Tibial nerve (tissue), 4 donors: ENCODE data around the gene OR56A3. TPM values are rescaled to one million over a fixed set of nuclear protein-coding genes. Genes with fewer than 3 reads are reported as not detected.

Experiments used
- DNase-seq, 2 donors: peaks; one replicate each; pipeline ENCODE4 v3.0.0-alpha.2; 2019; ENCODE audit warnings: low spot score in 2 of 2
- H3K27ac ChIP-seq, 4 donors: fragments of 200-600 bp; sonication (generic) in 3 of 4; one replicate each; pipeline ENCODE4 v1.5.1; 2017 to 2019; ENCODE audit warnings: mild to moderate bottlenecking in 1 of 4
- H3K27me3 ChIP-seq, 2 donors: fragments of 200-600 bp; sonication (generic) in 1 of 2; one replicate each; pipeline versions ENCODE4 v1.5.1 to v1.6.0; 2017 to 2019
- H3K36me3 ChIP-seq, 3 donors: fragments of 200-600 bp; sonication (generic); one replicate each; pipeline ENCODE4 v1.5.1; 2018 to 2019
- H3K4me1 ChIP-seq, 4 donors: fragments of 200-600 bp; sonication (generic) in 3 of 4; one replicate each; pipeline ENCODE4 v1.5.1; 2017 to 2019
- H3K4me3 ChIP-seq, 4 donors: fragments of 200-600 bp; sonication (generic) in 3 of 4; one replicate each; pipeline ENCODE4 v1.5.1; 2017 to 2019; ENCODE audit warnings: mild to moderate bottlenecking in 1 of 4, moderate library complexity in 1 of 4
- H3K9me3 ChIP-seq, 4 donors: fragments of 200-600 bp; sonication (generic) in 3 of 4; one replicate each; pipeline ENCODE4 v1.5.1; 2017 to 2019
- CTCF ChIP-seq, 5 experiments: fragments of 200-600 bp in 3 of 5; fragments of 450-650 bp in 2 of 5; sonication (generic) in 3 of 5; IDR thresholded peaks; one replicate each; pipeline ENCODE4 v1.5.1; 2016 to 2019; ENCODE audit warnings: antibody characterized with exemption in 5 of 5, mild to moderate bottlenecking in 3 of 5, moderate library complexity in 2 of 5
- EP300 ChIP-seq, 2 donors: sonication (generic); formaldehyde crosslinking; IDR thresholded peaks; one replicate each; pipeline ENCODE4 v1.6.1; 2017; ENCODE audit warnings: antibody characterized with exemption in 2 of 2, mild to moderate bottlenecking in 1 of 2
- POLR2A ChIP-seq, 2 donors: fragments of 450-650 bp; IDR thresholded peaks; one replicate each; pipeline ENCODE4 v1.6.1; 2017; ENCODE audit warnings: antibody characterized with exemption in 2 of 2, mild to moderate bottlenecking in 2 of 2, moderate library complexity in 2 of 2
- WGBS, 2 donors: methylation state at CpG; one replicate each; pipeline ENCODE4 v1.1.5; 2018; 5-methylcytosine and 5-hydroxymethylcytosine counted together
- total RNA-seq, 4 donors: library from RNA; depleted of rRNA; stranded (reverse); fragments of >200 nt; gene quantifications; one replicate each; pipeline ENCODE4 v1.1.0, GENCODE V29; 2016

Gene OR56A3
- total RNA-seq, 4 donors from 2014 or later: not detected

GRCh38 chr11:5923427-5923776 is 18.6 kb upstream of the OR56A3 start:
- no peaks in the 10 kb centered on the region for H3K27me3 ChIP-seq
- no peaks in the 10 kb centered on the region for H3K36me3 ChIP-seq
- no peak for DNase-seq
- TF ChIP-seq CTCF (IDR thresholded peaks at IDR 0.05): no peak
- TF ChIP-seq EP300 (IDR thresholded peaks at IDR 0.05): no peak
- no peak for TF ChIP-seq POLR2A (IDR thresholded peaks at IDR 0.05)
- H3K9me3 ChIP-seq: peaks cover 0 to 35% (median 0%) of the 10 kb centered on the region in 4 donors
- no peaks in the 10 kb centered on the region for H3K4me1 ChIP-seq
- no peak overlapping the region for H3K4me3 ChIP-seq
- no peak overlapping the region for H3K27ac ChIP-seq

- no peaks in the 10 kb centered on the region for H3K4me1 ChIP-seq
- no peak overlapping the region for H3K27ac ChIP-seq
- no peaks in the 10 kb centered on the region for H3K36me3 ChIP-seq
- no peaks in the 10 kb centered on the region for H3K27me3 ChIP-seq
- H3K4me3 ChIP-seq: no peak overlapping the region
- TF ChIP-seq CTCF (IDR thresholded peaks at IDR 0.05) (no peak), EP300 (IDR thresholded peaks at IDR 0.05) (no peak), POLR2A (IDR thresholded peaks at IDR 0.05) (no peak)
- DNase-seq: no peak
- H3K9me3 ChIP-seq: peaks cover 0 to 37% (median 0%) of the 10 kb centered on the region in 4 donors
Observed at GRCh38 chr11:5923794-5924193, 18.3 kb upstream of the OR56A3 start.

- Histone ChIP-seq H3K4me1 (no peaks in the 10 kb centered on the region), H3K27me3 (no peaks in the 10 kb centered on the region), H3K36me3 (no peaks in the 10 kb centered on the region), H3K9me3 (peaks cover 0 to 56% (median 0%) of the 10 kb centered on the region in 4 donors), H3K27ac (no peak overlapping the region), H3K4me3 (no peak overlapping the region)
- no peak for TF ChIP-seq CTCF (IDR thresholded peaks at IDR 0.05)
- no peak for TF ChIP-seq EP300 (IDR thresholded peaks at IDR 0.05)
- TF ChIP-seq POLR2A (IDR thresholded peaks at IDR 0.05): no peak
- no peak for DNase-seq
- WGBS, 2 donors: 93 to 98% methylated on average over 17 of the region's 17 CpGs
Observed at GRCh38 chr11:5928271-5928670, 13.8 kb upstream of the OR56A3 start.

GRCh38 chr11:5928811-5929210 is 13.2 kb upstream of the OR56A3 start:
- no peaks in the 10 kb centered on the region for H3K4me1 ChIP-seq
- DNase-seq: no peak
- WGBS, 2 donors: 82 to 89% methylated on average over 15 of the region's 15 CpGs
- H3K27ac ChIP-seq: no peak overlapping the region
- H3K36me3 ChIP-seq: no peaks in the 10 kb centered on the region
- no peak overlapping the region for H3K4me3 ChIP-seq
- H3K27me3 ChIP-seq: no peaks in the 10 kb centered on the region
- TF ChIP-seq POLR2A (IDR thresholded peaks at IDR 0.05) (no peak), CTCF (IDR thresholded peaks at IDR 0.05) (no peak), EP300 (IDR thresholded peaks at IDR 0.05) (no peak)
- H3K9me3 ChIP-seq: peaks cover 0 to 51% (median 0%) of the 10 kb centered on the region in 4 donors

GRCh38 chr11:5929571-5930368 is 12.3 kb upstream of the OR56A3 start:
- no peak overlapping the region for H3K27ac ChIP-seq
- no peaks in the 10 kb centered on the region for H3K36me3 ChIP-seq
- 90 to 94% methylated on average over 31 of the region's 31 CpGs for WGBS, 2 donors
- DNase-seq: no peak
- no peak overlapping the region for H3K4me3 ChIP-seq
- no peaks in the 10 kb centered on the region for H3K4me1 ChIP-seq
- peaks cover 0 to 43% (median 0%) of the 10 kb centered on the region in 4 donors for H3K9me3 ChIP-seq
- H3K27me3 ChIP-seq: no peaks in the 10 kb centered on the region
- TF ChIP-seq CTCF (IDR thresholded peaks at IDR 0.05): no peak
- no peak for TF ChIP-seq EP300 (IDR thresholded peaks at IDR 0.05)
- TF ChIP-seq POLR2A (IDR thresholded peaks at IDR 0.05): no peak
